HepG2 (cell line): Measurements from ENCODE around the gene LOC128125822.

ENCODE experiments used
- BRD4 ChIP-seq: sonication (generic); formaldehyde crosslinking; IDR thresholded peaks from 2 replicates; pipeline ENCODE4 v1.4.0; 2020; ENCODE audit warnings: missing genetic modification reagents
- CCAR2 ChIP-seq: fragments of 200-400 bp; formaldehyde crosslinking; optimal IDR thresholded peaks from 2 replicates; pipeline ENCODE3; 2018; ENCODE audit warnings: low read depth, mild to moderate bottlenecking, low read length, moderate library complexity
- HOXA7 ChIP-seq: sonication (generic); formaldehyde crosslinking; IDR thresholded peaks from 2 replicates; pipeline ENCODE4 v1.8.1; 2022; ENCODE audit warnings: mild to moderate bottlenecking, missing genetic modification reagents, moderate library complexity
- MZF1 ChIP-seq: sonication (generic); formaldehyde crosslinking; IDR thresholded peaks from 2 replicates; pipeline ENCODE4 v1.8.1; 2023; ENCODE audit warnings: mild to moderate bottlenecking, missing genetic modification reagents, borderline replicate concordance
- NCOA1 ChIP-seq: sonication (generic); formaldehyde crosslinking; IDR thresholded peaks from 2 replicates; pipeline ENCODE4 v1.9.0; 2021; ENCODE audit warnings: missing genetic modification reagents
- NR2F6 ChIP-seq, 2 experiments: IDR thresholded peaks; 2 replicates each; pipeline ENCODE4 v1.6.1; 2016; ENCODE audit warnings: antibody characterized with exemption in 1 of 2, mild to moderate bottlenecking in 1 of 2
- NR3C1 ChIP-seq: sonication (generic); formaldehyde crosslinking; IDR thresholded peaks from 2 replicates; pipeline ENCODE4 v1.4.0; 2020; ENCODE audit warnings: missing genetic modification reagents
- XBP1 ChIP-seq: sonication (generic); formaldehyde crosslinking; IDR thresholded peaks from 2 replicates; pipeline ENCODE4 v1.5.0; 2020; ENCODE audit warnings: missing genetic modification reagents
- ZGPAT ChIP-seq: IDR thresholded peaks from 2 replicates; pipeline ENCODE4 v1.6.1; 2016; ENCODE audit warnings: mild to moderate bottlenecking
- ZNF281 ChIP-seq: sonication (generic); formaldehyde crosslinking; IDR thresholded peaks from 2 replicates; pipeline ENCODE4 v1.4.0; 2020; ENCODE audit warnings: missing genetic modification reagents, borderline replicate concordance
- ZNF326 ChIP-seq: sonication (generic); formaldehyde crosslinking; IDR thresholded peaks from 2 replicates; pipeline ENCODE4 v1.4.0; 2020; ENCODE audit warnings: missing genetic modification reagents, borderline replicate concordance
- ZNF598 ChIP-seq: sonication (generic); formaldehyde crosslinking; IDR thresholded peaks from 2 replicates; pipeline ENCODE4 v1.5.1; 2020; ENCODE audit warnings: mild to moderate bottlenecking, missing genetic modification reagents, borderline replicate concordance
- ZNF687 ChIP-seq: sonication (generic); formaldehyde crosslinking; IDR thresholded peaks from 2 replicates; pipeline ENCODE4 v1.5.1; 2020; ENCODE audit warnings: mild to moderate bottlenecking, missing genetic modification reagents, moderate library complexity
- ZNF761 ChIP-seq: sonication (generic); formaldehyde crosslinking; conservative IDR thresholded peaks from 2 replicates; pipeline ENCODE4 v1.4.0; 2020; ENCODE audit warnings: mild to moderate bottlenecking, missing genetic modification reagents
- TF ChIP-seq, protein P1 (sequence below), 2 experiments: sonication (generic) in 1 of 2; formaldehyde crosslinking in 1 of 2; IDR thresholded peaks; 2 replicates each; pipeline versions ENCODE4 v1.4.0 to v1.6.1; 2016 to 2020; ENCODE audit warnings: borderline replicate concordance in 1 of 2, low read depth in 1 of 2, mild to moderate bottlenecking in 1 of 2, missing genetic modification reagents in 1 of 2

LOC128125822 gene

GRCh38 chr6:63598049-63599036 lies 26.1 kb downstream of the LOC128125822 start (continued):
- TF ChIP-seq ZNF761 (CRISPR knock-in tag) (no peak), NR3C1 (CRISPR knock-in tag) (no peak), MZF1 (CRISPR knock-in tag) (no peak), HOXA7 (CRISPR knock-in tag) (no peak), BRD4 (CRISPR knock-in tag) (peak; percentile 43; the same call in 1 of the 2 replicates), ZNF326 (CRISPR knock-in tag) (no peak), ZNF281 (CRISPR knock-in tag) (no peak), NR2F6 (IDR thresholded peaks at IDR 0.05) (no peak; the same call in 1 of the 2 replicates), NR2F6 (CRISPR knock-in tag; IDR thresholded peaks at IDR 0.05) (peak; percentile 71), ZNF687 (CRISPR knock-in tag) (peak; percentile 34; the same call in 1 of the 2 replicates), NCOA1 (CRISPR knock-in tag) (no peak), ZNF598 (CRISPR knock-in tag) (no peak), CCAR2 (no peak), XBP1 (CRISPR knock-in tag) (no peak), ZGPAT (CRISPR knock-in tag) (peak; percentile 87)
- TF ChIP-seq, protein P1, sequence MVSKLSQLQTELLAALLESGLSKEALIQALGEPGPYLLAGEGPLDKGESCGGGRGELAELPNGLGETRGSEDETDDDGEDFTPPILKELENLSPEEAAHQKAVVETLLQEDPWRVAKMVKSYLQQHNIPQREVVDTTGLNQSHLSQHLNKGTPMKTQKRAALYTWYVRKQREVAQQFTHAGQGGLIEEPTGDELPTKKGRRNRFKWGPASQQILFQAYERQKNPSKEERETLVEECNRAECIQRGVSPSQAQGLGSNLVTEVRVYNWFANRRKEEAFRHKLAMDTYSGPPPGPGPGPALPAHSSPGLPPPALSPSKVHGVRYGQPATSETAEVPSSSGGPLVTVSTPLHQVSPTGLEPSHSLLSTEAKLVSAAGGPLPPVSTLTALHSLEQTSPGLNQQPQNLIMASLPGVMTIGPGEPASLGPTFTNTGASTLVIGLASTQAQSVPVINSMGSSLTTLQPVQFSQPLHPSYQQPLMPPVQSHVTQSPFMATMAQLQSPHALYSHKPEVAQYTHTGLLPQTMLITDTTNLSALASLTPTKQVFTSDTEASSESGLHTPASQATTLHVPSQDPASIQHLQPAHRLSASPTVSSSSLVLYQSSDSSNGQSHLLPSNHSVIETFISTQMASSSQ (IDR thresholded peaks at IDR 0.05; ENCODE audit: low read depth): no peak
- TF ChIP-seq, protein P1 (CRISPR knock-in tag; IDR thresholded peaks at IDR 0.05; ENCODE audit: borderline replicate concordance): no peak
